EH (cell line): Measurements from ENCODE around the gene SLC38A8.

ENCODE experiments used
- DNase-seq: peaks from one replicate; pipeline ENCODE4 v3.0.0-alpha.2; 2015; ENCODE audit warnings: low read depth

Gene SLC38A8

GRCh38 chr16:84068783-84069462 is 26.3 kb upstream of the SLC38A8 start:
- no peak for DNase-seq

- DNase-seq: no peak
Measured at GRCh38 chr16:84068041-84068440, 25.4 kb upstream of the SLC38A8 start.

GRCh38 chr16:84067640-84068039 is 25.0 kb upstream of the SLC38A8 start:
- no peak for DNase-seq

GRCh38 chr16:84065536-84066132 is 23.0 kb upstream of the SLC38A8 start:
- peak; percentile 66 for DNase-seq

- no peak for DNase-seq
Measured at GRCh38 chr16:84063980-84064379, 21.4 kb upstream of the SLC38A8 start.

GRCh38 chr16:84062734-84063640 is 20.4 kb upstream of the SLC38A8 start:
- DNase-seq: peak; percentile 75

- no peak for DNase-seq
Measured at GRCh38 chr16:84061236-84061819, 18.7 kb upstream of the SLC38A8 start.

GRCh38 chr16:84059946-84060901 is 17.6 kb upstream of the SLC38A8 start:
- no peak for DNase-seq

- DNase-seq: no peak
Measured at GRCh38 chr16:84059111-84059510, 16.5 kb upstream of the SLC38A8 start.

GRCh38 chr16:84058664-84059063 is 16.1 kb upstream of the SLC38A8 start:
- no peak for DNase-seq

GRCh38 chr16:84058211-84058610 is 15.6 kb upstream of the SLC38A8 start:
- DNase-seq: no peak

GRCh38 chr16:84056933-84057332 is 14.3 kb upstream of the SLC38A8 start:
- no peak for DNase-seq

- no peak for DNase-seq
Measured at GRCh38 chr16:84055801-84056634, 13.4 kb upstream of the SLC38A8 start.

- DNase-seq: no peak
Measured at GRCh38 chr16:84055366-84055765, 12.8 kb upstream of the SLC38A8 start.

GRCh38 chr16:84054916-84055315 is 12.3 kb upstream of the SLC38A8 start:
- DNase-seq: no peak

- DNase-seq: no peak
Measured at GRCh38 chr16:84054271-84054670, 11.7 kb upstream of the SLC38A8 start.

- no peak for DNase-seq
Measured at GRCh38 chr16:84053237-84053636, 10.6 kb upstream of the SLC38A8 start.

- no peak for DNase-seq
Measured at GRCh38 chr16:84052071-84052622, 9.6 kb upstream of the SLC38A8 start.

- no peak for DNase-seq
Measured at GRCh38 chr16:84050316-84050715, 7.7 kb upstream of the SLC38A8 start.

- DNase-seq: no peak
Measured at GRCh38 chr16:84049403-84050060, 6.9 kb upstream of the SLC38A8 start.
